Suppressor macrophage treated with lipopolysaccharide for 4 hours (primary cell): ENCODE measurements around the gene PIAS4.
"Not testable (repeated sequence)": the region's sequence is repeated elsewhere in the genome, so short reads cannot be mapped to it uniquely, and the experiment has no call there.

Experiments used
- DNase-seq: peaks from one replicate; pipeline ENCODE4 v3.0.0-alpha.2; 2020

Gene PIAS4

DNA sequence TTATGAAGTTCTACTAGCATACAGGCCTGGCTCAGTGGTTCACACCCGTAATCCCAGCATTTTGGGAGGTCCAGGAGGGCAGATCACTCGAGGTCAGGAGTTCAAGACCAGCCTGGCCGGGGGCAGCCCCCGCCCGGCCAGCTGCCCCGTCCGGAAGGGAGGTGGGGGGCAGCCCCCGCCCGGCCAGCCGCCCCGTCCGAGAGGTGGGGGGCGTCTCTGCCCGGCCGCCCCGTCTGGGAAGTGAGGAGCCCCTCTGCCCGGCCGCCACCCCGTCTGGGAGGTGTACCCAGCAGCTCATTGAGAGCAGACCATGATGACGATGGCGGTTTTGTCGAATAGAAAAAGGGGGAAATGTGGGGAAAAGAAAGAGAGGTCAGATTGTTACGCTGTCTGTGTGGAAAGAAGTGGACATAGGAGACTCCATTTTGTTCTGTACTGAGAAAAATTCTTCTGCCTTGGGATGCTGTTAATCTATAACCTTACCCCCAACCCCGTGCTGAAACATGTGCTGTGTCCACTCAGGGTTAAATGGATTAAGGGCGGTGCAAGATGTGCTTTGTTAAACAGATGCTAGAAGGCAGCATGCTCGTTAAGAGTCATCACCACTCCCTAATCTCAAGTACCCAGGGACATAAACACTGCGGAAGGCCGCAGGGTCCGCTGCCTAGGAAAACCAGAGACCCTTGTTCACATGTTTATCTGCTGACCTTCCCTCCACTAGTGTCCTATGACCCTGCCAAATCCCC, 8.7 kb upstream of the PIAS4 start:
- DNase-seq = not testable (repeated sequence)

DNA sequence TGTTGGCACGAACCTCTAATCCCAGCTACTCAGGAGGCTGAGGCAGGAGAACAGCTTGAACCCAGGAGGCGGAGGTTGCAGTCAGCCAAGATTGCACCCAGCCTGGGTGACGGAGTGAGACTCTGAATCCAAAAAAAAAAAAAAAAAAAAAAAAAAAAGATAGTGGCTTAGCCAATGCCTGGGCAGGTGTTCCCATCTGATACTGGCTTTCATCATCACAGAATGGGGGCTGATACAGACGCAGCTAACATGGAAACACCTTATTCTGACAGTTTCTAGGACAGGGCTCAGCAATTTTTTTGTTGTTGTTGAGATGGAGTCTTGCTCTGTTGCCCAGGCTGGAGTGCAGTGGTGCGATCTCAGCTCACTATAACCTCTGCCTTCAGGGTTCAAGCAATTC, 6.7 kb upstream of the PIAS4 start:
- DNase-seq = not testable (repeated sequence)

DNA sequence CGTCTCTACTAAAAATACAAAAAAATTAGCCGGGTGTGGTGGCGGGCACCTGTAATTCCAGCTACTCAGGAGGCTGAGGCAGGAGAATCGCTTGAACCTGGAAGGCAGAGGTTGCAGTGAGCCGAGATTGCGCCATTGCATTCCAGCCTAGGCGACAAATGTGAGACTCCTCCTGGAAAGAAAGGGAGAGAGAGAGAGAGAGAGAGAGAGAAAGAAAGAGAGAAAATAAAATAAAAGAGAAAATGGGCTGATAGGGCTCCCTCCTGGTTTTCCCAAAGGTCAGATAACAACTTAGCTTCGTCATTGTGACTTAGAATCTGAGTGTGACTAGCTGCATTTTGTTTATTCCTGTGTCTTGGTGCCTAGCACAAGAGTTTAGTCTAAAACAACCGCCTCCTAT, 2.1 kb upstream of the PIAS4 start:
- not testable (repeated sequence) for DNase-seq

DNA sequence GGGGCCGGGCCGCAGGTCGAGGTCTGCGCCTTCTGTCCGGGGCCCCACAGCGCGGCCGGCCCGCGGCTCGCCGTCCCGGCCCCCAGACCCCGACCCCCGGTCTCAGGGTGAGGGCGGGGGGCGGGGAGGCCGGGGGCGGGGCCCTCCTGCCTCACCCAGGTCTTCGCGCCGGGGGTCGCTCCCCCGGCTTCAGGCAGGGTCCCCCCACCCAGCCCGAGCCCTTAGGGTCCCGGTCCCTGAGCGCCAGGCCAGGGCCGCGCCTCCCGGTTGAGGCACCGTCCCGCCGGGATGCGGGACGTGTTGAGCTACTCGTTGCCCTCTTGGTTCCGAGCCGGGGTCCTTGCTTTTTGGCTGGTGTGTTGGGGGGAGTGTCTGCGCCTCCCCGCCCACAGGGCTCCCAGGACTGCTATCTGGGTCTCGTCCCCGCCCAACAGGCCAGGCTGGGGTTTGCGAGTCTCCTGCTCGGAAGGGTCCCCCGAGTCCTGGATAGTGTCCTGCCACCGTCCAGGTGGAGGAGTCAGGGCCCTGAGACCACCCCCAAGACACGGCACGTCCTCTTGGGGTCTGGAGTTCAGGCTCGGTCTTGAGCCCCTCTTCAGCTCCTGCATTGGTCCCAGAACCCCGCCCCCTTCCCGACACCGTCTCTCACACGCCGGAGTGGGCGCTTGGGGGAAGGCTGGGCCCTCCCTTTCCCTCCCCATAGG, 452 bp downstream of the PIAS4 start:
- DNase-seq = peak; percentile 18

DNA sequence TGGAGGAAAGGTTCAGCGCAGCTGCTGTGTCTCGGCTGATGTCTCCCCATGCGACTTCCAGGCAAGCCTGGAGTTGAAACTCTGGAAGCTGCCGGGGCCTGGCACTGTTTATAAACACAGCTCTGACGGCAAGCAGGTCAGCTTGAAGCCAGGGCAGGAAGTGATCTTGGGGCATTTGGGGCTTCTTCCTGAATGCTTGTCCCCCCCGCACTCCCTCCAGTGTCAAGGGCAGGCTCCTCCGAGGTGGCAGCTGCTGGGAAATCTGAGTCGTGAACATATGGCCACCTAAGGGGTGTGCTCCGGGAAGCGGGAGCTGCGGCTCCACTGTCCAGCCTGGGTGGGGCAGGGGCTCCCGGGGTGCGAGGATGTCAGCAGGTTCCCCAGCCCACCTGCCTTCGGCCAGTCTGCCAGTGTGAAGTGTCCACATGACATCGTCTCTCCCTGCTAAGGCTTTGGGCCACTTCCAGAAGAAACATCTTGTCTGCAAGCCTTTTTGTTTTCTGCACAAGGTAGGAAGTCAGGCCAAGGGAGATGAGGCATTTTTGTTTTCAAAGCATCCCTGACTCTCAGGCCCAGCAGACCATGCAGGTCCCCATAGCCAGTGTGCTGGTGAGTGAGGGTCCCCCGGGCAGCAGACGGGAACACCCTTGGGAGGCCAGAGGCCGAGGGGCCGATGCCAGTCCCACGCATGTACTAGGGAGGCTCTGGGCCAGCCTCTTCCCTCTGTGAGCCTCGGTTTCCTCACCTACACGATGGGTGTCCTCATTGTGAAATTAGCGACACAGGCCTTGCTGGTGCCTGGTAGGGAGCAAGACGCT, 2.7 kb downstream of the PIAS4 start:
- DNase-seq = no peak

DNA sequence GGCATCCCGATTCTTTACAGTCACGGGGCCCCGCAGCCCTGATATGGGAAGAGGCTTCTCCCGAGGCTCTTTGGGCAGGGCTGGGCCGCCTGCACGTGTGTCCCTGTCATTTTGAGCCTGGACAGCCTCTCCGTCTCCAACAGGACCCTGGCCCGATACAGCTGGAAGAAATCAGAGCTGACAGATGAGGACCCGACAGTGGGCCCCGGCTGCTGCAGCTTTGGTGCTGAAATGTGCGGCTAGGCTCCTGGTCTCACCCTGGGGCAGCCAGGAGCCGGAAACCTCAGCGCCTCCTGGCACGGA, 3.2 kb downstream of the PIAS4 start:
- no peak for DNase-seq

DNA sequence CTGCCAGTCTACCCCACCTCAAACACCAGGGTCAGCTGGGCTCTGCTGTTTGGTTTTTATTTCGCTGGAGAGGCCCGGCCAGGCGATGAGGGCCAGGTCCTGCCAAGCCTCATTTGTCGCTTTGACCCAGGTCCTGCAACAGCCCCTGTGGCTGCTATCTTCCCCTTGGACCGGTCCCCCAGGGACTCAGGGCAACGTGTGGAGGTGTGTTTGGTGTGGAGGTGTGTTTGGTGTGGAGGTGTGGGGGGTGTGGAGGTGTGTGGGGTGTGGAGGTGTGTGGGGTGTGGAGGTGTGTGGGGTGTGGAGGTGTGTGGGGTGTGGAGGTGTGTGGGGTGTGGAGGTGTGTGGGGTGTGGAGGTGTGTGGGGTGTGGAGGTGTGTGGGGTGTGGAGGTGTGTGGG, 3.9 kb downstream of the PIAS4 start:
- not testable (repeated sequence) for DNase-seq

DNA sequence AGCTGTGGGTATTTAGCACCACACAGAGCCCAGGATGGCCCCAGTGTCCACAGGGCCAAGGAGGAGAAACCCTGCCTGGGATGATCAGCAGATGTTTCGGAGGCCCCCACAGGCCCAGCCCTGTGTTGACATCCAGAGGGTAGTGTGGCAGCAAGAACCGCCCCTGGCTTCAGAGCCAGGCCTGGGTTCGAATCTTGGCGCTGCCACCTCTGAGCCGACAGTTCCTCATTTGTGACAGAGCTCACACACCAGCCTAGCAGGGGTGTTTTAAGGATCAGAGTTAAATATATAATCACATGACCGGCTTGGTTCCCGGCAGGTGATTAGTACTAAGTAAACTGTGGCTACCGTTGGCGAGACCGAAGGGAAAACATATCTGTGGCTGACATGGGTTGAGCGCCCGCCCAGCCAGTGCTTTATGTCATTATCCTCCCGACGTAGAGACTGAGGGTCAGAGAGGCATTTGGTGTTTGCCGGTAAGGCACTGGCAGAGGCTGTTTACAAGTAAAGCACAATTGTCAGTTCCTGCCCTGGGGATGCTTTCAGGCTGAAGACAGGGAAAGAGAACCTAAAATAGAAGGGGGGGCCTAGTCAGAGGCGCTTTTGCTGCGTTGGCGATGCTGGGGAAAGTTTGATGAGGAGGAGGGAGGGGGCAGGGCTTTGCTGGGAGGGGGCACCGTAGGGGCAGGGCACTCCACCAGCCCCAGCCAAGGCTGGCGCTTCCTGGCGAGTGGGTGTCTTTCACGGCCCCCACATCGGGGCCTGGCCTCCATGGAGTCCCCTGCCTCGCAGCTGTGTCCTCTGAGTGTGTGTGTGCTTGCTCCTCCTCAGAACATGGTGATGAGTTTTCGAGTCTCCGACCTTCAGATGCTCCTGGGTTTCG, 4.8 kb downstream of the PIAS4 start:
- no peak for DNase-seq

DNA sequence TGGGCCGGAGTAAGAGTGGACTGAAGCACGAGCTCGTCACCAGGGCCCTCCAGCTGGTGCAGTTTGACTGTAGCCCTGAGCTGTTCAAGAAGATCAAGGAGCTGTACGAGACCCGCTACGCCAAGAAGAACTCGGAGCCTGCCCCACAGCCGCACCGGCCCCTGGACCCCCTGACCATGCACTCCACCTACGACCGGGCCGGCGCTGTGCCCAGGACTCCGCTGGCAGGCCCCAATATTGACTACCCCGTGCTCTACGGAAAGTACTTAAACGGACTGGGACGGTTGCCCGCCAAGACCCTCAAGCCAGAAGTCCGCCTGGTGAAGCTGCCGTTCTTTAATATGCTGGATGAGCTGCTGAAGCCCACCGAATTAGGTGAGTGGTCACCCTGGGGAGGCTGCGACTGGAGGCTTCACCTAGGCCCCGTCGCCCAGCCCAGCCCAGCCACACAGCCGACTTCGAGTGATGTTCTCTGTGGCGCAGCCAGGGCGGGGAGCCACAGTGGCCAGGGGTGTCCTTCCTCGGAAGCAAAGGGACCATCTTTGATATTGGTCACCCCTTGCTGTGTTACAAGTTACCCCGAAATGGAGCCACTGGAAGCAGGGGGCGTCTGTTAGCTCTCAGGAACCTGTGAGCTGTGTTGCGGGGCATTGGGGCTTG, 5.6 kb downstream of the PIAS4 start:
- no peak for DNase-seq

DNA sequence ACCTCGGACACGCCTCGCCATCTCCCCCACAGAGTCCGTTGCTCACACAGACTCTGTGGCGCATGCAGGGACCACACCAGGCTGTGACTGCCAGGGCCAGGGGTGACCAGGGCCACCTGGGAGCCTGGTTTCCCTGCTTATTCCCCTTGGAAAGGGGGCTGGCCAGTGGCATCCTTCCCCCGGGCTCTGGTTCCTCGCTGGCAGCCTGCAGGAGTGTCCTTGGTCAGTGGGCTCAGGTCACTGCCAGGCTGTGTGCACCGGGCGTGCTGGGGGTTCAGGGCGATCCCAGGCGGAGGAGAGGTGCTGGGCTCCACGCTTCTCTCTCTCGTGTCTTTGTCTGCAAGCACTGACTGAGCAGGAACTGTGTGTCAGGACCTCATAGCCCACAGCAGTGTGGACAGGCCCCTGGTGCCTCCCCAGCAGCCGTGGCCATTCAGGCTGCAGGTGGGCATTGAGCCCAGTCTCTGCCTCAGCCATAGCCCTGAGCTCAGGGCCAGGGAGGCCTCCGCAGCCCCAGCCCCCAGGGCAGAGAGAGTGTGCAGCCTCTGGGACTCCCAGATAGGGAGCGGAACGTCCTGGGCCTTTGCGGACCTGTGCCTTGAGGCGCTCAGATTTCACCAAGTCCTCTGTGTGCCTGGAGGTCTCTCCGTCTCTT, 6.5 kb downstream of the PIAS4 start:
- no peak for DNase-seq

DNA sequence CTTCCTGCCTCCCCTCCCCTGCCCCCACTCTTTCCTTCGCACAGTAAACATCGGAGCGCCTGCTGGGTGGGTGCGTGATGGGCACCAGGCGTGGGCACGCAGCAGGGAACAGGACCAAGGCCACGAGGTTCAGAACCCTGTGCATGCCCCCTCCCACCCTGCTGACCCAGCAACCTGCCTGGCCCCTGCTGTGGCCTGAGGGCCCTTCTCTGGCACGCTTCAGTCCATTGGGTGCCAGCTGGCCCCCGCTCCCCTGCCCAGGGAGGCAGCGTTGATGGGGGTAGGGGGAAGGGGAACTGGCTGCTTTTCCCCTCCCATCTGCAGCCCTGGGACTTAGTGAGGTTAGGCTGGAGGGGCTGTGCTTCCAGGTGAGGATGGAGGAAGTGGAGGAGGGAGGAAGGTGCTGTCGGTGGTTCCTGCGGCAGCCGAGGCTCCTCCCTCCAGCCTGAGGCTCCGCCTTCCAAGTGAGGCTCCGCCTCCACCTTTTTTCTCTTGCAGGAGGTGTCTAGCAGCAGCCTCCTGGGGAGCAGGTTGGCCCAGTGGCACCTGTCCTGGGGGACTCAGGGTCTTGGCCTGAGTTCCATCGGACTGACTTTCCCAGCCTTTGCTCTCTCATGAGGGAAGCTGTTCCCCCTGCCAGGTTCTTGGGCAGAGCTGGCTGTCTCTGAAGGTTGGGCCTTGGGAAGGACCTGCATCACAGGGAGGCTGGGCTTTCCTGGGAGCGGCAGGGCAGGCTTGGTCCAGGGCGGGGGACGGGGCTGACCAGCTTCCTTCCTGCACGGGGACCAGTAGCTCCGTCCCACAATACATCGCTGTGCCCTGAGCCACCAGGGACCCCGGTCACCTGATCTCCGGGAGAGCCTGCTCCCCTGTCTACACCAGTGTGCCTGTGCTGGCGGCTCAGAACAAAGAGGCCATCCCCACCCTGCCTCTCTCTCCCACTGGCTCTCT, 7.3 kb downstream of the PIAS4 start:
- DNase-seq = no peak

DNA sequence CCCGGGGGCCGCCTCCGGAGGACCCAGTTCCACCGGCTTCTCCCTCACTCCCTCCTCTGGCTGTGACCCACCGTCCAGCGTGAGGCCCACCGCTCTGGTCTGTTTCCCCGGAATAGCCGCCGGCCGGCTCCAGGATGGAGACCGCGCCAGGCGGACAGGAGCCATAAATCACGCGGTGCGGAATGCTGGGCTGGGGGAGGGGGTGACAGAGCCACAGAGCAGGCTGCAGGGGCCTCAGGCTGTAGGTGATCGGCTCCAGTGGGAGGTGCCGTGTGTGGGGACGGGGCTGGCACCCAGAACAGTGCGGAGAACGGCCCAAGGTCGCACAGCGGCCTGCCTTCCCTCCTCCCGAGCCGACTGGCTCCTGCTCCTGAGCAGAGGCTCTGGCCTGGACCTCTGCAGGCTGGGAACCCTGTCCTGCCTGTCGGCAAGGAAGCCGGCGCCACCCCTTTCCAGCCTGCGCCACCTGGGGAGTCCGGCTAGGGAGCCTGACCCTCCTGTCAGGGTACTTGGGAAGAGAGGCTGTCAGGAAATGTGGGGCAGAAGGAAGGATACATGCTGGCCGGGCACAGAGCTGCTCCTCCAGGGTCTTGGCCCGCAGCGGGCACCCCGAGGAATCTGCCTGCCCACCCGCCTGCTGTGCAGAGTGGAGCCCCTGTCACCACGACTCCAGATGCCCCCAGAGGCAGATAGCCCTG, 8.3 kb downstream of the PIAS4 start:
- DNase-seq = no peak

DNA sequence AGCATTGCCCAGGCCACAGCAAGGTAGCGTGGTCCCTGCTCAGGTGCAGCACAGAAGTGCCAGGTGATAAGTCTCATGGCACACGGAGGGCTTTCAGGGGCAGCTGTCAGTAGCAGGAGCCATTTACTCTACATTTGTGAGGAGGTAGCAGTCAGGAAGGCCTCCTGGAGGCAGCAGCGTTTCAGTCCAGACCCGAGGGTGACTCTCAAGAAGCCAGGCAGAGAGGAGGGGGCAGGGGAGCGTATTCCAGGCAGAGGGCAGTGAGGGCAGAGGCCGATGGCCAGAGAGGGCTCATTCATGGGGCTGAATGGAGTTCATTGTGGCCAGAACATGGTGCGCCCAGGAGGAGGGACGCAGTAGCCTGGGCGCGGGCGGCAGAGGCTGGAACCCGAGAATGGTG, 8.9 kb downstream of the PIAS4 start:
- no peak for DNase-seq

DNA sequence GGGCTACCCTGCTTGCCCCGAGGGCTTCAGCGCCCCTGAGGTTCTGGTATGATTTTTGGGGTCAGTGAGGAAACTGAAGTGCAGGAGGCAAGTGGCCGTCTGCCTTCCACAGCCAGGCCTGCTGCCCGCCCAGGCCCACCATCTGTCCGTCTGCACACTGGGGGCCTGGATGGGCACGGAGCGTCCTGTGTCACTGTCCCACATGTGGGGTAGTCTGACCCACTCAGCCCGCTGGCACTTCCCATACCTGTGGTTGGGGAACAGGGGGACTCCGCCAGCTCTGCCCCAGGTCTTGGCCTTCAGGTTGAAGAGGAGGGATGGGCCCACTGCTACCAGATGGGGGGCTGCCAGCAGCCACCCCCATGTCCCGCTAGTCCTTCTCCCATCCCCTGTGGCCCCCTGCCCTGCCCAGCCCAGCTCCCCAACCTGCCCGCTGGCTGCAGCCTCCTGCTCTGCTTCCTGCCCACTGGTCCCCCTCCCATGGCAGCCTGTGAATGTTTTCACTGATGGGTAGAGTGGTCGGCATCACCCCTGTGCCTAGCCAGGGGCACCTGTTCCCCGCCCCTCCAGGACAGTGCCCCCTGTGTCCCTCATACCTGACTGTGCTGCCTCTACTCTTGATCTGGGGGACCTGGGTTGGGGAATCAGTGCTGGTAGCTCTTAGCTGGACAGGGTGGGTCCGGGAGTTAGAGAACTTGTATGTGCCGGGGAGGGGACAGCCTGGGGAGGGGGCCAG, 9.5 kb downstream of the PIAS4 start:
- no peak for DNase-seq

DNA sequence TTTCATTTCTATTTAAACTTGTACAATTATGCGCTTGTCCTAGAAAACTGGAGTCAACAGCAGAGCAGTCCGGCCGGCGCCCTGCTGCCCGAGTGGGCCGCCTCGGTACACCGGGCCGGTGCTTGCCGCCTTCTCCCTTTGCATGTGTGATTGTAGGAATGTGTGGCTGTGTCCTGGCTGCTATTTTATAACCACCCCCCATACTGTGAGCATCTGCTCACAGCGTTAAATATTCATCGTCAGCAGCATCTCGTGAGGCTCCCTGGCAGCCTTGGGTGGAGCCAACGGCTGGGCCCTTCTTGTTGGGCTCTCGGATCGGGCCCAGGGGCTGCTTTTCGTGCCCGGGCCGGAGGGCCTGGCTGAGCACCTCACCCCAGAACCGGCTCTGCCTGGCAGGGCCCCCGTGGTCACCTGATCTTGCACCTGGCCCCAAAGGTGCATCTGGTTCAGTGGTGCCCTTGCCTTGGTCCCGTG, 10.6 kb downstream of the PIAS4 start:
- DNase-seq = no peak

DNA sequence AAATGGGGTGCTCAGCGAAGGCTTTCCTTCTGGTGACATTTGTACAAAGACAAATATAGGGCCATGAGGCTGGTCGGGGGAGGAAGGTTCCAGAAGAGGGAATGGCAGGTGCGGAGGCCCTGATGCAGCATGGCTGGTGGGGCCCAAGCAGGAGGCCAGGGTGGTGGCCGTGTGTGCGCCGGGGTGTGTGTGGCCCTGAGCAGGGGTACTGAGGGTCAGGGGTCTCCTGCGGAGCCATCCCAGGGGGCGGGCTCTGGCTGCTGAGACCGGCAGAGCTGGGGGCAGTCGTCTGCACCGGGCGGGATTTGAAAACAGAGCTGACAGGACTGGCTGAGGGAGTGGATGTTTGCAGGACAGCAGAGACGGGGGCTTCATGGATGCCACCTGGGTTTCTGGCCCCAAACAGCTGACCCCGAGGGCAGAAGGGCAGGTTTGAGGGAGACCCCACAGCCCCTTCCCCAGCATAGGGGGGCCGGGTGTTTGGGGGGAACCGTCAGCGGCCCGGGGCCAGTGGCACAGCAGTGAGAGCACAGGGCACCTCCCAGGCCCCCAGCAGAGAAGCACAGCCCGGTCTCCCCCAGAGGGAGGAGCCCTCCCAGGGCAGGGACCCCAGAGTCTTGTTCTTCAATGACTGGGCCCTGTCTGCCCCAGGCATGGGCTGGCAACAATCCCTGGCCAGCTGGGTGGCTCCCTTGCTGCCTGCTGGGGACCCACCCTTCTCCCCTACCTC, 11.4 kb downstream of the PIAS4 start:
- DNase-seq = no peak

DNA sequence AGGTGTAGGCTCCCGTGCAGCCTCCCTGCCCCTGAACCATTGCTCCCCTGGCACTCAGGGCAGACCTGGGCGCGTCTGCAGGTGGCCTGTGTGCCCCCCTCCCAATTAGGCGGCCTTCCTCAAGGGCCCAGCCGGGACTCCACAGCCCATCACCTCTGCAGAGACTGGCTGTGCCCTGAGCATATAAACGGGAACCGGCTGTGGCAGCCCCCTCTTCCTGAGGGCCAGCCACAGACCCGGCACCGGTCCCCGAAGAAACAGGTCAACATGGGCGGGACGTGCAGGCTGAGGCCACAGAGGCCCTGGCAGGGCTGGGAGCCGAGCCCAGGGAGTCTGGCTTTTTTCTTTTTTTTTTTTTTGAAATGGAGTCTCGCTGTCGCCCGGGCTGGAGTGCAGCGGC, 12.0 kb downstream of the PIAS4 start:
- DNase-seq = no peak
